H9 (cell line): Measurements from ENCODE around the gene KANK2. TPM values are rescaled to one million over a fixed set of nuclear protein-coding genes. Genes with fewer than 3 reads are reported as not detected.

Source experiments
- DNase-seq: peaks from one replicate; pipeline ENCODE4 v3.0.0-alpha.2; 2017
- H2AFZ ChIP-seq: one replicate; pipeline ENCODE4 v1.6.1; 2013; ENCODE audit warnings: mild to moderate bottlenecking, low read length, control low read depth, moderate library complexity
- H2AK5ac ChIP-seq: 2 replicates; pipeline ENCODE4 v1.6.1; 2013; ENCODE audit warnings: low read length, control low read depth, mixed read lengths; ENCODE audit not compliant: insufficient read length
- H2BK120ac ChIP-seq: one replicate; pipeline ENCODE4 v1.6.1; 2013; ENCODE audit warnings: low read depth, mild to moderate bottlenecking, low read length, control low read depth, inconsistent platforms; ENCODE audit not compliant: poor library complexity, severe bottlenecking
- H2BK12ac ChIP-seq: 2 replicates; pipeline ENCODE4 v1.6.1; 2013; ENCODE audit warnings: low read length, control low read depth, mixed read lengths, low read depth; ENCODE audit not compliant: insufficient read length
- H2BK15ac ChIP-seq: 2 replicates; pipeline ENCODE4 v1.6.1; 2013; ENCODE audit warnings: low read depth, low read length, control low read depth
- H2BK20ac ChIP-seq: one replicate; pipeline ENCODE4 v1.6.1; 2013; ENCODE audit warnings: low read depth, mild to moderate bottlenecking, low read length, control low read depth, inconsistent platforms; ENCODE audit not compliant: poor library complexity, severe bottlenecking
- H2BK5ac ChIP-seq: 2 replicates; pipeline ENCODE4 v1.6.1; 2013; ENCODE audit warnings: low read length, control low read depth, mixed read lengths; ENCODE audit not compliant: insufficient read length
- H3K14ac ChIP-seq: 2 replicates; pipeline ENCODE4 v1.6.1; 2013; ENCODE audit warnings: low read length, control low read depth; ENCODE audit not compliant: insufficient read depth
- H3K18ac ChIP-seq: 2 replicates; pipeline ENCODE4 v1.6.1; 2013; ENCODE audit warnings: low read depth, mild to moderate bottlenecking, mixed read lengths, low read length, control low read depth; ENCODE audit not compliant: insufficient read length
- H3K23ac ChIP-seq: 2 replicates; pipeline ENCODE4 v1.6.1; 2013; ENCODE audit warnings: low read length, control low read depth, mixed read lengths, low read depth; ENCODE audit not compliant: insufficient read length
- H3K23me2 ChIP-seq: 2 replicates; pipeline ENCODE4 v1.6.1; 2013; ENCODE audit warnings: low read depth, mild to moderate bottlenecking, mixed read lengths, low read length, control low read depth; ENCODE audit not compliant: insufficient read length, poor library complexity, severe bottlenecking
- H3K27ac ChIP-seq: 2 replicates; pipeline ENCODE4 v1.5.1; 2013; ENCODE audit warnings: low read length, control low read depth, mixed read lengths, low read depth; ENCODE audit not compliant: insufficient read length
- H3K27me3 ChIP-seq: 2 replicates; pipeline ENCODE4 v1.6.1; 2013; ENCODE audit warnings: low read length, control low read depth, inconsistent platforms; ENCODE audit not compliant: insufficient read depth
- H3K4ac ChIP-seq: 2 replicates; pipeline ENCODE4 v1.6.1; 2013; ENCODE audit warnings: low read depth, mild to moderate bottlenecking, control low read depth, inconsistent platforms, low read length, moderate library complexity
- H3K4me1 ChIP-seq: 2 replicates; pipeline ENCODE4 v1.6.1; 2013; ENCODE audit warnings: low read length, control low read depth, inconsistent platforms; ENCODE audit not compliant: insufficient read depth
- H3K4me2 ChIP-seq: 2 replicates; pipeline ENCODE4 v1.6.1; 2013; ENCODE audit warnings: low read length, control low read depth, mixed read lengths; ENCODE audit not compliant: insufficient read length, insufficient read depth
- H3K56ac ChIP-seq: 2 replicates; pipeline ENCODE4 v1.6.1; 2013; ENCODE audit warnings: low read depth, mild to moderate bottlenecking, mixed read lengths, low read length, control low read depth; ENCODE audit not compliant: insufficient read length
- H3K79me1 ChIP-seq: 2 replicates; pipeline ENCODE4 v1.6.1; 2013; ENCODE audit warnings: low read depth, mild to moderate bottlenecking, moderate library complexity, low read length, control low read depth, inconsistent platforms; ENCODE audit not compliant: insufficient read depth, poor library complexity, severe bottlenecking
- H3K79me2 ChIP-seq: 2 replicates; pipeline ENCODE4 v1.6.1; 2013; ENCODE audit warnings: low read length, control low read depth, inconsistent platforms; ENCODE audit not compliant: insufficient read depth
- H3K9ac ChIP-seq: 2 replicates; pipeline ENCODE4 v1.6.1; 2013; ENCODE audit warnings: low read length, control low read depth, mixed read lengths; ENCODE audit not compliant: insufficient read length; ENCODE audit errors: extremely low read depth
- H3K9me3 ChIP-seq: one replicate; pipeline ENCODE4 v1.6.1; 2013; ENCODE audit warnings: low read depth, low read length, inconsistent platforms; ENCODE audit not compliant: control insufficient read depth
- H3T11ph ChIP-seq: one replicate; pipeline ENCODE4 v1.6.1; 2013; ENCODE audit warnings: mild to moderate bottlenecking, low read length, control low read depth, inconsistent platforms
- H4K20me1 ChIP-seq: one replicate; pipeline ENCODE4 v1.6.1; 2013; ENCODE audit not compliant: control insufficient read depth, insufficient read length, insufficient read depth
- H4K5ac ChIP-seq: 2 replicates; pipeline ENCODE4 v1.6.1; 2013; ENCODE audit warnings: low read depth, mild to moderate bottlenecking, mixed read lengths, low read length, control low read depth; ENCODE audit not compliant: insufficient read length
- H4K8ac ChIP-seq: replicated peaks from 2 replicates; pipeline ENCODE4 v1.6.1; 2013; ENCODE audit warnings: low read length, control low read depth, mixed read lengths, low read depth; ENCODE audit not compliant: insufficient read length
- H4K91ac ChIP-seq: 2 replicates; pipeline ENCODE4 v1.6.1; 2013; ENCODE audit warnings: low read depth, mild to moderate bottlenecking, moderate library complexity, mixed read lengths, low read length, control low read depth; ENCODE audit not compliant: insufficient read length
- H3K27ac Mint-ChIP-seq, 3 experiments: 2 replicates in 2 of 3; 3 replicates in 1 of 3; pipeline ENCODE4 v1.8.0; 2020 to 2021; ENCODE audit warnings: mixed read lengths in 3 of 3, mild to moderate bottlenecking in 1 of 3, moderate library complexity in 1 of 3
- H3K27me3 Mint-ChIP-seq: 2 replicates; pipeline ENCODE4 v1.8.0; 2021; ENCODE audit warnings: low read depth, mild to moderate bottlenecking, moderate library complexity, mixed read lengths
- H3K36me3 Mint-ChIP-seq, 3 experiments: 2 replicates in 2 of 3; 3 replicates in 1 of 3; pipeline ENCODE4 v1.8.0; 2020 to 2021; ENCODE audit warnings: low read depth in 3 of 3, mixed read lengths in 3 of 3; ENCODE audit not compliant: insufficient read depth in 1 of 3
- H3K4me1 Mint-ChIP-seq, 2 experiments: 2 replicates each; pipeline ENCODE4 v1.8.0; 2020; ENCODE audit warnings: mixed read lengths in 2 of 2
- H3K4me3 Mint-ChIP-seq, 2 experiments: 2 replicates in 1 of 2; 3 replicates in 1 of 2; pipeline ENCODE4 v1.8.0; 2020 to 2021; ENCODE audit warnings: mild to moderate bottlenecking in 2 of 2, mixed read lengths in 2 of 2, moderate library complexity in 1 of 2
- H3K9me3 Mint-ChIP-seq, 2 experiments: 2 replicates in 1 of 2; 3 replicates in 1 of 2; pipeline ENCODE4 v1.8.0; 2020; ENCODE audit warnings: mild to moderate bottlenecking in 2 of 2, mixed read lengths in 2 of 2, moderate library complexity in 1 of 2
- WGBS: extraction: QIAGEN DNeasy Blood & Tissue Kit; methylation state at CpG from one replicate; pipeline ENCODE4 v1.1.7; 2013; ENCODE audit warnings: missing lambda C conversion rate, low lambda C conversion rate, mixed read lengths; ENCODE audit not compliant: insufficient read length; ENCODE audit errors: extremely low coverage; 5-methylcytosine and 5-hydroxymethylcytosine counted together
- total RNA-seq: library from RNA; stranded (reverse); gene quantifications from 2 replicates; pipeline ENCODE4 v1.2.1, GENCODE V29; 2021
- TF ChIP-seq, protein P1 (sequence below): fragments of 200-600 bp; sonication (generic); conservative IDR thresholded peaks from 3 replicates; pipeline ENCODE4 v1.8.0; 2021; ENCODE audit warnings: antibody characterized with exemption, mild to moderate bottlenecking

KANK2 gene
- total RNA-seq, 1 experiment from 2014 or later, result 42.0 TPM

DNA sequence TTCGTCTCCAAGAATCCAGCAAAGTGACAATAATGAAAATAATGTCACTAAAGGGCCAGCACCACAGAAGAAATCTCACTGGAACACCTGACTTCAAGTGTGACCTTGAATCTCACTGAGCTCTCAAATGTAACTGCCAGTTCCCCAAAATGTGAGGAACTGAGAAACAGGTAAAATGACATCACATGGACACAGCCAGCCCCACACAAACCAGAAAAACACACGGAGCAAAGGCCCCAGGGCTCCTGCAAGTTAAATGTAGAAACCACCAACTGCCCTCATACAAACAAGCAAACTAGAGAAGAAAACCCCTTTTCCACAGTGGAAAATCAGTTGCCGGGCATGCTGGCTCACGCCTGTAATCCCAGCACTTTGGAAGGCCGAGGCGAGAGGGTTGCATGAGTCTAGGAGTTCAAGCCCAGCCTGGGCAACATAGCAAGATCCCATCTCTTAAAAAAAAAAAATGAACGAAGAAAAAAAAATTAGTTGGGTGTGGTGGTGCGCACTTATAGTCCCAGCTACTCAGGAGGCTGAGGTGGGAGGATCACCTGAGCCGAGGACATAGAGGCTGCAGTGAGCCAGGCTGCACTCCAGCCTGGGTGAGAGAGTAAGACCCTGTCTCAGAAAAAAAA, 8.7 kb upstream of the KANK2 start:
- no peak overlapping the region for H3K56ac ChIP-seq
- Mint-ChIP-seq H3K4me3 (no peak overlapping the region; a peak in 1 of 5 replicates), H3K27me3 (no peaks in the 10 kb centered on the region), H3K36me3 (peaks cover 2 to 37% (median 21%) of the 10 kb centered on the region in 3 experiments; a peak in 5 of 7 replicates), H3K27ac (peak overlapping the region in 1 of 3 experiments; percentile 50; a peak in 1 of 7 replicates), H3K4me1 (peaks cover 3 to 7% of the 10 kb centered on the region in 2 experiments; a peak in 3 of 4 replicates), H3K9me3 (no peaks in the 10 kb centered on the region)
- no peak overlapping the region for H3K23ac ChIP-seq
- no peaks in the 10 kb centered on the region for H3K27me3 ChIP-seq
- no peaks in the 10 kb centered on the region for H4K20me1 ChIP-seq
- TF ChIP-seq, protein P1, sequence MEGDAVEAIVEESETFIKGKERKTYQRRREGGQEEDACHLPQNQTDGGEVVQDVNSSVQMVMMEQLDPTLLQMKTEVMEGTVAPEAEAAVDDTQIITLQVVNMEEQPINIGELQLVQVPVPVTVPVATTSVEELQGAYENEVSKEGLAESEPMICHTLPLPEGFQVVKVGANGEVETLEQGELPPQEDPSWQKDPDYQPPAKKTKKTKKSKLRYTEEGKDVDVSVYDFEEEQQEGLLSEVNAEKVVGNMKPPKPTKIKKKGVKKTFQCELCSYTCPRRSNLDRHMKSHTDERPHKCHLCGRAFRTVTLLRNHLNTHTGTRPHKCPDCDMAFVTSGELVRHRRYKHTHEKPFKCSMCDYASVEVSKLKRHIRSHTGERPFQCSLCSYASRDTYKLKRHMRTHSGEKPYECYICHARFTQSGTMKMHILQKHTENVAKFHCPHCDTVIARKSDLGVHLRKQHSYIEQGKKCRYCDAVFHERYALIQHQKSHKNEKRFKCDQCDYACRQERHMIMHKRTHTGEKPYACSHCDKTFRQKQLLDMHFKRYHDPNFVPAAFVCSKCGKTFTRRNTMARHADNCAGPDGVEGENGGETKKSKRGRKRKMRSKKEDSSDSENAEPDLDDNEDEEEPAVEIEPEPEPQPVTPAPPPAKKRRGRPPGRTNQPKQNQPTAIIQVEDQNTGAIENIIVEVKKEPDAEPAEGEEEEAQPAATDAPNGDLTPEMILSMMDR, result no peak
- H3K23me2 ChIP-seq, result no peaks in the 10 kb centered on the region
- no peak overlapping the region for H2BK12ac ChIP-seq
- no peak overlapping the region for H3K18ac ChIP-seq
- H3K27ac ChIP-seq, result no peak overlapping the region
- H3K9me3 ChIP-seq, result no peaks in the 10 kb centered on the region
- H3T11ph ChIP-seq, result no peak overlapping the region
- no peak overlapping the region for H2AK5ac ChIP-seq
- no peak for DNase-seq
- no peaks in the 10 kb centered on the region for H3K79me2 ChIP-seq
- H4K91ac ChIP-seq, result no peak overlapping the region
- H3K4me2 ChIP-seq, result no peak overlapping the region
- H3K9ac ChIP-seq, result no peak overlapping the region
- no CpG with 5 or more reads among the region's 9 CpGs for whole genome bisulfite sequencing
- H2BK120ac ChIP-seq, result no peak overlapping the region
- H2AFZ ChIP-seq, result no peak overlapping the region
- H3K14ac ChIP-seq, result no peak overlapping the region
- no peaks in the 10 kb centered on the region for H3K4me1 ChIP-seq
- no peak overlapping the region for H2BK20ac ChIP-seq
- no peak overlapping the region for H2BK15ac ChIP-seq
- H3K79me1 ChIP-seq, result no peaks in the 10 kb centered on the region
- no peak overlapping the region for H4K5ac ChIP-seq
- no peak overlapping the region for H4K8ac ChIP-seq
- H2BK5ac ChIP-seq, result no peak overlapping the region
- H3K4ac ChIP-seq, result no peak overlapping the region
